NT2/D1 (cell line): ENCODE data around the gene STARD10.

Source experiments
- SUZ12 ChIP-seq: IDR thresholded peaks from 2 replicates; pipeline ENCODE4 v1.6.1; 2011; ENCODE audit not compliant: insufficient read length, insufficient read depth; ENCODE audit errors: extremely low read depth
- YY1 ChIP-seq: IDR thresholded peaks from 2 replicates; pipeline ENCODE4 v1.6.1; 2011; ENCODE audit not compliant: insufficient read length, insufficient read depth
- ZNF274 ChIP-seq: IDR thresholded peaks from 2 replicates; pipeline ENCODE4 v1.6.1; 2011; ENCODE audit warnings: mild to moderate bottlenecking, low read depth, low read length

GRCh38 chr11:72817966-72818365 is 24.1 kb upstream of the STARD10 start:
- TF ChIP-seq YY1 (no peak), SUZ12 (no peak), ZNF274 (no peak)
